Ovary (tissue), 3 donors: Measurements from ENCODE around the gene TKFC.

Experiments
- EP300 ChIP-seq: sonication (generic); formaldehyde crosslinking; IDR thresholded peaks from one replicate; pipeline ENCODE4 v1.6.1; 2017; ENCODE audit warnings: antibody characterized with exemption
- POLR2A ChIP-seq: fragments of 450-650 bp; IDR thresholded peaks from one replicate; pipeline ENCODE4 v1.6.1; 2017; ENCODE audit warnings: antibody characterized with exemption, mild to moderate bottlenecking, moderate library complexity
- TF ChIP-seq, protein P1 (sequence below), 3 donors: fragments of 450-650 bp in 2 of 3; fragments of 200-600 bp in 1 of 3; IDR thresholded peaks; one replicate each; pipeline versions ENCODE4 v1.5.1 to v1.8.0; 2016 to 2022; ENCODE audit warnings: antibody characterized with exemption in 3 of 3, mild to moderate bottlenecking in 1 of 3
- donor health status: DM: no; HTN: no; CAD: no.

- TF ChIP-seq POLR2A (no peak), EP300 (no peak)
- TF ChIP-seq, protein P1, sequence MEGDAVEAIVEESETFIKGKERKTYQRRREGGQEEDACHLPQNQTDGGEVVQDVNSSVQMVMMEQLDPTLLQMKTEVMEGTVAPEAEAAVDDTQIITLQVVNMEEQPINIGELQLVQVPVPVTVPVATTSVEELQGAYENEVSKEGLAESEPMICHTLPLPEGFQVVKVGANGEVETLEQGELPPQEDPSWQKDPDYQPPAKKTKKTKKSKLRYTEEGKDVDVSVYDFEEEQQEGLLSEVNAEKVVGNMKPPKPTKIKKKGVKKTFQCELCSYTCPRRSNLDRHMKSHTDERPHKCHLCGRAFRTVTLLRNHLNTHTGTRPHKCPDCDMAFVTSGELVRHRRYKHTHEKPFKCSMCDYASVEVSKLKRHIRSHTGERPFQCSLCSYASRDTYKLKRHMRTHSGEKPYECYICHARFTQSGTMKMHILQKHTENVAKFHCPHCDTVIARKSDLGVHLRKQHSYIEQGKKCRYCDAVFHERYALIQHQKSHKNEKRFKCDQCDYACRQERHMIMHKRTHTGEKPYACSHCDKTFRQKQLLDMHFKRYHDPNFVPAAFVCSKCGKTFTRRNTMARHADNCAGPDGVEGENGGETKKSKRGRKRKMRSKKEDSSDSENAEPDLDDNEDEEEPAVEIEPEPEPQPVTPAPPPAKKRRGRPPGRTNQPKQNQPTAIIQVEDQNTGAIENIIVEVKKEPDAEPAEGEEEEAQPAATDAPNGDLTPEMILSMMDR (IDR thresholded peaks at IDR 0.05): no peak
Measured at GRCh38 chr11:61377461-61378160, 44.6 kb downstream of the TKFC start.
